ENCODE data around the gene FCN1.

FCN1 gene

GRCh38 chr9:134898319-134898718, 19.4 kb downstream of the FCN1 start:
- Histone ChIP-seq H3K36me3 (no peaks in the 10 kb centered on the region), H3K27me3 (no peaks in the 10 kb centered on the region), H3K4me1 (peaks cover 27% of the 10 kb centered on the region), H3K4me3 (ENCODE audit: low read depth, low read length) (no peak overlapping the region), H3K9me3 (no peaks in the 10 kb centered on the region; the same call in 1 of the 2 replicates)
- no peak for TF ChIP-seq CTCF (IDR thresholded peaks at IDR 0.05; ENCODE audit: low read depth, low read length)
- DNase-seq, result no peak

- no peak overlapping the region for H3K4me3 ChIP-seq (ENCODE audit: low read depth, low read length)
- no peak for DNase-seq
- no peaks in the 10 kb centered on the region for H3K27me3 ChIP-seq
- H3K36me3 ChIP-seq, result no peaks in the 10 kb centered on the region
- peaks cover 27% of the 10 kb centered on the region for H3K4me1 ChIP-seq
- no peak for TF ChIP-seq CTCF (IDR thresholded peaks at IDR 0.05; ENCODE audit: low read depth, low read length)
- no peaks in the 10 kb centered on the region; the same call in 1 of the 2 replicates for H3K9me3 ChIP-seq
Observed at GRCh38 chr9:134897584-134898170, 20.0 kb downstream of the FCN1 start.

- H3K9me3 ChIP-seq, result no peaks in the 10 kb centered on the region; the same call in 1 of the 2 replicates
- no peaks in the 10 kb centered on the region for H3K36me3 ChIP-seq
- H3K4me3 ChIP-seq (ENCODE audit: low read depth, low read length), result peak overlapping the region; percentile 30
- peaks cover 27% of the 10 kb centered on the region for H3K4me1 ChIP-seq
- no peaks in the 10 kb centered on the region for H3K27me3 ChIP-seq
- no peak for DNase-seq
- no peak for TF ChIP-seq CTCF (IDR thresholded peaks at IDR 0.05; ENCODE audit: low read depth, low read length)
Observed at GRCh38 chr9:134896834-134897583, 20.7 kb downstream of the FCN1 start.

- Histone ChIP-seq H3K4me1 (peaks cover 27% of the 10 kb centered on the region), H3K9me3 (no peaks in the 10 kb centered on the region; the same call in 1 of the 2 replicates), H3K4me3 (ENCODE audit: low read depth, low read length) (peak overlapping the region; percentile 30), H3K27me3 (no peaks in the 10 kb centered on the region), H3K36me3 (no peaks in the 10 kb centered on the region)
- no peak for TF ChIP-seq CTCF (IDR thresholded peaks at IDR 0.05; ENCODE audit: low read depth, low read length)
- DNase-seq, result peak; percentile 81
Observed at GRCh38 chr9:134895908-134896833, 21.5 kb downstream of the FCN1 start.

GRCh38 chr9:134895567-134895907, 22.2 kb downstream of the FCN1 start:
- H3K4me3 ChIP-seq (ENCODE audit: low read depth, low read length), result no peak overlapping the region
- H3K36me3 ChIP-seq, result no peaks in the 10 kb centered on the region
- H3K4me1 ChIP-seq, result peaks cover 27% of the 10 kb centered on the region
- no peak for DNase-seq
- H3K9me3 ChIP-seq, result no peaks in the 10 kb centered on the region; the same call in 1 of the 2 replicates
- TF ChIP-seq CTCF (IDR thresholded peaks at IDR 0.05; ENCODE audit: low read depth, low read length), result no peak
- H3K27me3 ChIP-seq, result no peaks in the 10 kb centered on the region

Data from BE2C (cell line).